NCI-H1417 treated with DMSO at 0.1 percent for 48 hours (cell line): ENCODE data around the gene KISS1R.
"Not testable (repeated sequence)": the region's sequence is repeated elsewhere in the genome, so short reads cannot be mapped to it uniquely, and the experiment has no call there.

ENCODE experiments used
- DNase-seq: peaks from one replicate; lab custom pipeline; 2025; lab: John Stamatoyannopoulos, UW

Gene KISS1R

GRCh38 chr19:881385-882071, 35.6 kb upstream of the KISS1R start:
- no peak for DNase-seq

GRCh38 chr19:882871-883497, 34.1 kb upstream of the KISS1R start:
- no peak for DNase-seq

GRCh38 chr19:883661-884211, 33.4 kb upstream of the KISS1R start:
- peak; percentile 88 for DNase-seq

GRCh38 chr19:884420-885211, 32.5 kb upstream of the KISS1R start:
- no peak for DNase-seq

- no peak for DNase-seq
Measured at GRCh38 chr19:885536-886224, 31.5 kb upstream of the KISS1R start.

- no peak for DNase-seq
Measured at GRCh38 chr19:887072-887471, 30.1 kb upstream of the KISS1R start.

GRCh38 chr19:887599-887998, 29.5 kb upstream of the KISS1R start:
- no peak for DNase-seq

DNA sequence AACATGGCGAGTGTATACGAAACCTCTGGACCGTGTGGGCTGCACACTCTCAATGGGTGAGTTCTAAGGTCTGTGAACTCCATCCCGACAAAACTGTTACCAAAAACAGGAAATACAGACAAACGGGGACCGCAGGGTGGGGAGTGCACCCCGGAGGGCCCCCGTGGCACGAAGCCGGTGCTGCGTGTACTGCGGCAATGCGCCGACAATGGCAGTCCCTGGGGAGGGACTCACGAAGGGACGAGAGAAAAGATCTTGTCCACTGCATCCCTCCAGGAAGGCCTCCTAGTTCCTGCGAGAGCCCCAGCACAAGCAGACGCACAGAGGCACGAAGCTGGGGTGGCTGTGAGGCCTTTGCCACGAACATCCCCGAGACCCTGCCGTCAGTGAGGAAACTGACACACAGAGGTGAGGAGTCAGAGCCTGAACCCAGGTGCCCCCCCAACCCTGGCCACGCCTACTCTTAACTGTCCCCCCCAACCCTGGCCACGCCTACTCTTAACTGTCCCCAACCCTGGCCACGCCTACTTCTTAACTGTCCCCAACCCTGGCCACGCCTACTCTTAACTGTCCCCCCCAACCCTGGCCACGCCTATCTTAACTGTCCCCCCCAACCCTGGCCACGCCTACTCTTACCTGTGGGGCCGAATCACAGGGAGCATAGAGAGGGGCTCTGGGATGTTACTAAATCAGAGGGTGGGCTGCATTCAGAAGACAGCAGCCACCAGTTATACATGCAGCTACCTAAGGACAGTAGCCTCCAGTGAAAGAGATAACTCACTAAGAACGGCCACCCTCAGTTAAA, 28.4 kb upstream of the KISS1R start:
- DNase-seq = no peak

DNA sequence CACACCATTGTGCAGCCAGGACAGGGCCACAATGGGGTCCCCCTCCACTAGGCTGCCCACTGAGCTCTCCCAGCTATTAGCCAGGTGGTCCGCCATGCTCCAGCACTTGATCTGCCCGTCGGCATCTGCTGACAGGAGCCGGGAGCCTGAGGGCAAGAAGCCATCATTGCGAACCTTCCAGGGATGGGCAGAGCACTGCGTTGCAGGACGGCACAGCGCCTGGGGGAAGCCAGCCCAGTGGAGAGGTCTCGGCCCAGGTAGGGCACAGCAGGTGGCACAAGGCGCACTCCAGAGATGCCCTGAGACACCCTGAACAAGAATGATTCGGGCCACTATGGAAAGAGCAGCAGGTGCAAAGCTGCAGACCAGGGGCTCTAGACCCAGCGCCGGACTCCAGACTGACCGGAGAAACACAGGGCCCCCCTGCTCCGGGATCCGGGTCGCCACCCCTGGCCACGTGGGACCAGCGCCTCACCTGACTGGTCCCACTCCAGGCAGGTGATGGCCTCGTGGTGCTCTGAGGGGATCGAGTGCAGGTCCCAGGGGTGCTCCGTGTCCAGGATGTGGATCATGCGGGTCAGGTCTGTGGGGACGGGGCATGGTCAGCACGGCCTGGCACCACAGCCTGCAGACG, 27.4 kb upstream of the KISS1R start:
- DNase-seq = no peak

GRCh38 chr19:890831-891230, 26.3 kb upstream of the KISS1R start:
- DNase-seq = no peak

DNA sequence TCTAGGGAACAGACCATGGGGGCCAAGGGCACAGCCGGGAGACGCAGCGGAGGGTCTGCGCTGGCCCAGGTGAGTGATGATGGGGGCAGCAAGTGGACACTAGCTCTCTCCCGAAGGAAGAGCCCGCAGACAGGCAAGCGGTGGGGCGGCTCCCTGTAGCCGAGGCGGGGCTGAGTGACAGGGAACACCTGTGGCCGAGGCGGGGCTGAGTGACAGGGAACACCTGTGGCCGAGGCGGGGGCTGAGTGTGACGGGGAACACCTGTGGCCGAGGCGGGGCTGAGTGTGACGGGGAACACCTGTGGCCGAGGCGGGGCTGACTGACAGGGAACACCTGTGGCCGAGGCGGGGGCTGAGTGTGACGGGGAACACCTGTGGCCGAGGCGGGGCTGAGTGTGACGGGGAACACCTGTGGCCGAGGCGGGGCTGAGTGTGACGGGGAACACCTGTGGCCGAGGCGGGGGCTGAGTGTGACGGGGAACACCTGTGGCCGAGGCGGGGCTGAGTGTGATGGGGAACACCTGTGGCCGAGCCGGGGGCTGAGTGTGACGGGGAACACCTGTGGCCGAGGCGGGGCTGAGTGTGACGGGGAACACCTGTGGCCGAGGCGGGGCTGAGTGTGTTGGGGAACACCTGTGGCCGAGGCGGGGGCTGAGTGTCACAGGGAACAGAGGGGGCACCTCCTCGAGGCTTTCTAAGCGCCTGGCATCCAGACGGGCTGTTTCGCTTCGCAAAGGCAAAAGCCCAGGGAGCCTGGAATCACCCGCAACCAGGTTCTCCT, 25.5 kb upstream of the KISS1R start:
- DNase-seq = not testable (repeated sequence)

GRCh38 chr19:892243-892893, 24.8 kb upstream of the KISS1R start:
- DNase-seq = no peak

DNA sequence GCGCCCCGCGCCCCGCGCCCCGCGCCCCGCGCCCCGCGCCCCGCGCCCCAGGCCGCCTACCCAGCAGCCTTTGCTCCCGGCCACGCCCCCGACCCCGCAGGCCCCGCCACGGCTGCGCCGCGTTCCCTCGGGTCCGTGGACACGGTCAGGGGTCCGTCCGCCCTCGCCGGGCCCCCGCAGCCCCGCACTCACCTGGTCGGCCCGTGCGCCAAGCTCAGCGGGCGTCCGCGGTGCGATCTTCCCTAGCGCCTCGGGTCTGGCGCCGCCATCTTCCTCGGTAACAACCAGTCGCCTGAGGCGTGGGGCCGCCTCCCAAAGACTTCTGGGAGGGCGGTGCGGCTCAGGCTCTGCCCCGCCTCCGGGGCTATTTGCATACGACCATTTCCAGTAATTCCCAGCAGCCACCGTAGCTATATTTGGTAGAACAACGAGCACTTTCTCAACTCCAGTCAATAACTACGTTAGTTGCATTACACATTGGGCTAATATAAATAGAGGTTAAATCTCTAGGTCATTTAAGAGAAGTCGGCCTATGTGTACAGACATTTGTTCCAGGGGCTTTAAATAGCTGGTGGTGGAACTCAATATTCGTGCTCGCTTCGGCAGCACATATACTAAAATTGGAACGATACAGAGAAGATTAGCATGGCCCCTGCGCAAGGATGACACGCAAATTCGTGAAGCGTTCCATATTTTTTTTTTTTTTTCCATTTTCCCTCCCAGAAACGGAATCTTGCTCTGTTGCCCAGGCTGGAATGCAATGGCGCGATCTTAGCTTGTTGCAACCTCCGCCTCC, 24.0 kb upstream of the KISS1R start, which contains the start of the genes MED16 and RNU6-9:
Gene MED16, minus strand, starts transcription at position 294 of the 796 bp plus-strand sequence. CDS start 2,056 bp downstream, outside the sequence.
Gene RNU6-9, plus strand, starts transcription at position 591 of the 796 bp plus-strand sequence.
- peak; percentile 97 for DNase-seq

- DNase-seq = no peak
Measured at GRCh38 chr19:896434-896833, 20.7 kb upstream of the KISS1R start.

DNA sequence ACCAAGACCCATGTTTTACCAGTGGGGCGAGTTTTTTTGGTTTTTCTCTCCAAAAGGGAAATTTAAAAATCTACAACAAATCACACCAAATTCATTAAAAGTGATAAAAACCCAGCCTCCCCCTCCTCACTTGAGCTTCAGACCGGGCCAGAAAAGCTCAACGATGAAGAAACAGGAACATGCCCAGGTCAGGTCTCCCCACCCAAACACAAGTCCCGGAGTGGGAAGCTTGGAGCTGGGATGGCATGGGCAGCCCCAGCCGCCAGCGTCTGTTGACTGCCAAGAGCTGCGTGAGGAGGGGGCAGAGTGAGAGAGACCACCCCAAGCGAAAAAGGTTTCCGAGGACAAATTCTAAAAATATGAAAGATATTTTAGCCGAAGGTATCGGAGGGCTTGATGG, 20.1 kb upstream of the KISS1R start:
- DNase-seq = no peak

- DNase-seq = no peak
Measured at GRCh38 chr19:897442-898039, 19.6 kb upstream of the KISS1R start.

- DNase-seq = peak; percentile 91
Measured at GRCh38 chr19:898663-899062, 18.5 kb upstream of the KISS1R start.
